Chondrocyte (in vitro differentiated cells): ENCODE measurements around the gene ISL1. TPM values are rescaled to one million over a fixed set of nuclear protein-coding genes. Genes with fewer than 3 reads are reported as not detected.

Experiments
- DNase-seq: peaks from one replicate; pipeline ENCODE4 v3.0.0; 2021; ENCODE audit warnings: mixed read lengths, low spot score
- H3K27ac Mint-ChIP-seq: one replicate; pipeline ENCODE4 v1.8.0; 2021; ENCODE audit warnings: mild to moderate bottlenecking, moderate library complexity, mixed read lengths; ENCODE audit not compliant: unreplicated experiment
- H3K27me3 Mint-ChIP-seq: 2 replicates; pipeline ENCODE4 v1.8.0; 2021; ENCODE audit warnings: low read depth, mixed read lengths
- H3K36me3 Mint-ChIP-seq: 2 replicates; pipeline ENCODE4 v1.8.0; 2021; ENCODE audit warnings: low read depth, mixed read lengths
- H3K4me1 Mint-ChIP-seq: 2 replicates; pipeline ENCODE4 v1.8.0; 2021; ENCODE audit warnings: low read depth, mild to moderate bottlenecking, mixed read lengths
- H3K4me3 Mint-ChIP-seq: one replicate; pipeline ENCODE4 v1.8.0; 2021; ENCODE audit warnings: mild to moderate bottlenecking, moderate library complexity, mixed read lengths; ENCODE audit not compliant: unreplicated experiment
- H3K9me3 Mint-ChIP-seq: 2 replicates; pipeline ENCODE4 v1.8.0; 2021; ENCODE audit warnings: low read depth, mixed read lengths
- CTCF ChIP-seq: fragments of 200-600 bp; sonication (generic); IDR thresholded peaks from 2 replicates; pipeline ENCODE4 v1.5.0; 2021; ENCODE audit warnings: antibody characterized with exemption, mild to moderate bottlenecking, moderate library complexity
- total RNA-seq: library from RNA; stranded (reverse); gene quantifications from 3 replicates; pipeline ENCODE4 v1.2.1, GENCODE V29; 2021

Gene ISL1
- total RNA-seq, 1 donor from 2014 or later = not detected

DNA sequence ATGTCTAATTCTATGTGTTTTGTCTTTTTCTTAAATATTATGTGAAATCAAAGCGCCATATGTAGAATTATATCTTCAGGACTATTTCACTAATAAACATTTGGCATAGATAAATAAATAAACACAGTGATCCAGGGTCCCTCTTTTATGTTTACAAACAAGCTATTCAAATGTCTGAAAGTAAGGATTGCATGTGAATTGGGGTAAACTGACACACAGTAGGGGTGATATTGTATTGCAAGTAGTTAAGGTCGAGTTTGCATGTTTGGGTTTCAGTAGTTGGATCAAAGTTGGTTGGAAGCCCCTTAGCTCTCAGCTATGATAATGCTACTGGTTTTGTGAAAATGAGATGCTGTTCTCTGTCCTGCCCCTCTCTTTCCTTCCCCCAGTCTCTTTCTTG, 11.4 kb downstream of the ISL1 start:
- H3K27me3 Mint-ChIP-seq = peaks cover 87% of the 10 kb centered on the region
- peaks cover 12% of the 10 kb centered on the region for H3K4me1 Mint-ChIP-seq
- H3K36me3 Mint-ChIP-seq = peaks cover 2% of the 10 kb centered on the region

DNA sequence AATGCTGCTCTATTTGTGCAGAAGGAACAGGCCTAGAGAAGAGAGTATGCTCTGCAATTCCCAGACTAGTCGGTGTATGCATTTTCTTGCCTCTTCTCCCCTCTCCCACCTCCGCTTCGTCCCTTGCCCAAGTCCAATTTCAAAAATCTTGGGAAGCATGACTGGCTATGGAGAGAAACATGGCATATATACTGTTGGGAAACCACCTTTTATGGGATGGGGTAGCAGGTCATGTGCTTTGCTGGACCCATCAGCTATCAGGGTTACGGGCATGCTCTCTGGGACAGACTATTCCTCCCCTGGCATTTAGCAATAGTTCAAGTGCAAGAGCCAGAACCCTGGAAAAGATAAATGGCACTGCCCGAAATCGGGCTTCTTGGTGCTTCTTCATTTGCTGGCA, 12.0 kb downstream of the ISL1 start:
- Mint-ChIP-seq H3K27ac (no peak overlapping the region), H3K4me1 (peaks cover 10% of the 10 kb centered on the region), H3K4me3 (no peak overlapping the region), H3K36me3 (peaks cover 2% of the 10 kb centered on the region), H3K9me3 (no peaks in the 10 kb centered on the region), H3K27me3 (peaks cover 88% of the 10 kb centered on the region)
- no peak for DNase-seq
- TF ChIP-seq CTCF = no peak

More for the DNA sequence above, 11.4 kb downstream of the ISL1 start:
- H3K9me3 Mint-ChIP-seq = no peaks in the 10 kb centered on the region
- no peak overlapping the region for H3K4me3 Mint-ChIP-seq
- no peak for TF ChIP-seq CTCF
- no peak overlapping the region for H3K27ac Mint-ChIP-seq
- DNase-seq = no peak

GRCh38 chr5:51395666-51396356, 12.6 kb downstream of the ISL1 start:
- peaks cover 87% of the 10 kb centered on the region for H3K27me3 Mint-ChIP-seq
- no peaks in the 10 kb centered on the region for H3K9me3 Mint-ChIP-seq
- DNase-seq = no peak
- no peak overlapping the region for H3K4me3 Mint-ChIP-seq
- no peak for TF ChIP-seq CTCF
- H3K27ac Mint-ChIP-seq = no peak overlapping the region
- H3K4me1 Mint-ChIP-seq = peaks cover 10% of the 10 kb centered on the region
- peaks cover 2% of the 10 kb centered on the region for H3K36me3 Mint-ChIP-seq

DNA sequence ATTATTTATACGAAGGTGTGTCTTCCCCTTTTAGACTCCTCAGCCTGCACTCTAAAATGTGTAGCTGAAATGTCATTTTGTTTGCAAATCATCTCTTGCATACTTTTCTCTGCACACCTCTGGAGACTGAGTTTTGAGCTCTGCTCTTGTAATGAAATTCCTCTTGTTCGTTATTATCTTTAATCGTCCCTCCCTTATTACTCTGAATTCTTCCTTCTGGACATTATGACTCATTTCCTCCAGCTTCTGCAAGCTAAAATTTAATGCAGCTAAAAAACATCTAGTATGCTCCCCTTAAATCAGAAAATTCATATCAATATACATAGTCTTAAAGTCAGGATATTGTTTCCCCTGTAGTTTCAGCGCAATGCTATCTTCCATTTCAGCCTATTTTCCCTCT, 13.5 kb downstream of the ISL1 start:
- DNase-seq = no peak
- Mint-ChIP-seq H3K9me3 (no peaks in the 10 kb centered on the region), H3K27ac (no peak overlapping the region), H3K27me3 (peaks cover 82% of the 10 kb centered on the region), H3K36me3 (no peaks in the 10 kb centered on the region), H3K4me3 (no peak overlapping the region), H3K4me1 (peaks cover 10% of the 10 kb centered on the region)
- no peak for TF ChIP-seq CTCF

GRCh38 chr5:51397996-51398395, 14.7 kb downstream of the ISL1 start:
- no peak for TF ChIP-seq CTCF
- no peak for DNase-seq
- Mint-ChIP-seq H3K36me3 (no peaks in the 10 kb centered on the region), H3K4me1 (peaks cover 10% of the 10 kb centered on the region), H3K4me3 (no peak overlapping the region), H3K9me3 (no peaks in the 10 kb centered on the region), H3K27me3 (peaks cover 80% of the 10 kb centered on the region), H3K27ac (no peak overlapping the region)
